Activated CD8-positive, alpha-beta memory T cell treated with anti-CD3 and anti-CD28 coated beads, Interleukin-2, amount 50 U/mL, for 24 hours (primary cell): ENCODE results near the gene BCKDHB.

ENCODE experiments used
- DNase-seq: peaks from one replicate; pipeline ENCODE4 v3.0.0-alpha.2; 2020; ENCODE audit errors: extremely low read depth

Gene BCKDHB

GRCh38 chr6:80151635-80152034 lies 45.2 kb downstream of the BCKDHB start:
- no peak for DNase-seq

- DNase-seq, result no peak
Observed at GRCh38 chr6:80154160-80154559, 47.7 kb downstream of the BCKDHB start.

- DNase-seq, result no peak
Observed at GRCh38 chr6:80156221-80156620, 49.8 kb downstream of the BCKDHB start.

GRCh38 chr6:80158478-80158989 lies 52.1 kb downstream of the BCKDHB start:
- DNase-seq, result no peak

- DNase-seq, result no peak
Observed at GRCh38 chr6:80161434-80161833, 55.0 kb downstream of the BCKDHB start.

GRCh38 chr6:80163754-80164187 lies 57.3 kb downstream of the BCKDHB start:
- DNase-seq, result no peak

GRCh38 chr6:80165143-80165542 lies 58.7 kb downstream of the BCKDHB start:
- no peak for DNase-seq

GRCh38 chr6:80165819-80166218 lies 59.3 kb downstream of the BCKDHB start:
- no peak for DNase-seq

- DNase-seq, result no peak
Observed at GRCh38 chr6:80170433-80170832, 64.0 kb downstream of the BCKDHB start.

- no peak for DNase-seq
Observed at GRCh38 chr6:80173411-80173810, 66.9 kb downstream of the BCKDHB start.

- DNase-seq, result no peak
Observed at GRCh38 chr6:80174900-80175572, 68.6 kb downstream of the BCKDHB start.

GRCh38 chr6:80179695-80180094 lies 73.2 kb downstream of the BCKDHB start:
- DNase-seq, result no peak

GRCh38 chr6:80181352-80182081 lies 75.0 kb downstream of the BCKDHB start:
- no peak for DNase-seq

- no peak for DNase-seq
Observed at GRCh38 chr6:80182308-80182707, 75.8 kb downstream of the BCKDHB start.

- no peak for DNase-seq
Observed at GRCh38 chr6:80183019-80183795, 76.7 kb downstream of the BCKDHB start.

GRCh38 chr6:80185492-80185891 lies 79.0 kb downstream of the BCKDHB start:
- no peak for DNase-seq

- no peak for DNase-seq
Observed at GRCh38 chr6:80186082-80186481, 79.6 kb downstream of the BCKDHB start.

- no peak for DNase-seq
Observed at GRCh38 chr6:80196906-80197305, 90.4 kb downstream of the BCKDHB start.

GRCh38 chr6:80197474-80197873 lies 91.0 kb downstream of the BCKDHB start:
- DNase-seq, result no peak

- no peak for DNase-seq
Observed at GRCh38 chr6:80197986-80198385, 91.5 kb downstream of the BCKDHB start.

GRCh38 chr6:80203283-80203682 lies 96.8 kb downstream of the BCKDHB start:
- DNase-seq, result no peak

- no peak for DNase-seq
Observed at GRCh38 chr6:80205404-80205803, 98.9 kb downstream of the BCKDHB start.
